ENCODE results near the gene BICDL1.
"Not testable (repeated sequence)": the region's sequence is repeated elsewhere in the genome, so short reads cannot be mapped to it uniquely, and the experiment has no call there.

The BICDL1 gene

GRCh38 chr12:120000556-120000955, 11.5 kb downstream of the BICDL1 start:
- DNase-seq (ENCODE audit: low read depth in 1 of 2, low spot score in 1 of 2): no peak

DNA sequence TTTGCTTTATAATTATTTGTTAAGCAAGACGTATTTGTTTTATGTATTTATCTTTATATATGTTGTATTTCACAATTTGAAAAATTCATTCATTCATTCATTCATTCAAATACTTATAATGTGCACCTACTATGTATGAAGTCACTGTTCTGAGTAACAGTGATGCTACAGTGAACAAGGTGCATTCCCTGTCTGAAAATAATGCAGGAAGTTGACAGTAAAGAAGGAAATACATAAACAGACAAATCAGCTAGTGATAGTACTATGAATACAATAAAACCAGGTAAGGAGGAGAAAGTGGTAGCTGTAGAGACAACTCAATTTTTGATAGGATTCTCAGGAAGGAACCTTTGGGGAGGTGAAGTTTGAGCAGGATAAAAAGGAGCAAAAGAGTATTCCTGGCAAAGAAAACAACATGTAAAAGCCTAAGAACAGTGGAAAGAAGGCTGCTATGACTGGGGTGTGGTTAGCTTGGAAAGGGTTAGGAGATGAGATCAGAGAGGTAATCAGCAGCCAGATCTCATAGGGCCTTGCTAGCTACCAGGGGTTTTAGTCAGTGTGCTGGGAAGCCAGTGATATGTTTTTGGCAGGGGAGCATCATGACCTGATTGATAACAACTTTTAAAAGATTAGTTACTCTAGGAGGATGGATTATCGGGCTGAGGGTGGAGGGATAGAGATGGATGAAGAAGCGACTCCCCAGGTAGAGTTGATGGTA, 17.4 kb downstream of the BICDL1 start:
- DNase-seq (ENCODE audit: low read depth in 1 of 2, low spot score in 1 of 2): no peak

DNA sequence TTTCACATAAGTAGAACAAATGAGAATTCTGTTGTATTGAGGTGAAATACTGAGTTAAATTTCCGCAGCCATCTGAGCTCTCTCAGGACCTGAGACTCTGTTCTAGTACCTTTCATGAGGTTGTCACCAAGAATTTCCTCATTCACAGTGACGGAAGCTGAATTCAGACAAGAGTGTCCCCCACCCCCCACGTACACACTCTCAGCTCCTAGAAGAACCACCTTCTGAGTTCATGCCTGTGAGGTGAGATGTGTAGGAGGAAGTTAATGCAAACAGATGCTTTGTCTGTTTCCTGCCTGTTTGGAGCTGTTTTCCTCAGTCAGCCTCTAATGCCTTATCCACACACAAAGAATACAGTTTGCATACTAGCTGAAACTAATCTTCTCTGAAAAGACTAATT, 18.2 kb downstream of the BICDL1 start:
- DNase-seq (ENCODE audit: low read depth in 1 of 2, low spot score in 1 of 2): peak in 1 of 2 donors; percentile 54

DNA sequence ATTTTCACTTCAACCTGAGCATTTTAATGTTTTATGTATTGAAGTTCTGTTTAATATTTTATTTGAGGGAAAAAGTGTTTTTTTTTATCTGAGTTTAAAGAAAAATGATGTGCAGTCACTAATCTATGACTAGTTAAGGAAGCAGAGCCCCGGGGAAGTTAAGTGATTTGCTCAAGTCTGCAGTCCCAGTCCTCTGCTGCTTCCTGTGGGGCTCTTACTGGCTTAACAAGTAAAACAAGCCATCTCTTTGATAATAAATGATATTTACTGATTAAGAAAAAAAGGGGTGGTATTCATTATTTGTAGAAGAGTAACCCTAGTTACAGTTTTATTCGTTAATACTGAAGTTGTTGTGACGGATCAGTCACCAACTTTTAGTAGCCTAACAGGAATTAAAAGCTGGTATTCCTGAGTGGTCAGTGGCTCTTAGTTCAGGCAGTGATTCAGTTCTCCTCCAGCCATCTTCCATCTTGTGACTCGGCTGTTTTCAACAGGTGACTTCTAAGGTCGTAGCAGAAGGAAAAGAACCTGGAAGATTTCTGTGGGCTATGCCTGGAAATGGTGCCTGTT, 21.7 kb downstream of the BICDL1 start:
- no peak for DNase-seq (ENCODE audit: low read depth in 1 of 2, low spot score in 1 of 2)

DNA sequence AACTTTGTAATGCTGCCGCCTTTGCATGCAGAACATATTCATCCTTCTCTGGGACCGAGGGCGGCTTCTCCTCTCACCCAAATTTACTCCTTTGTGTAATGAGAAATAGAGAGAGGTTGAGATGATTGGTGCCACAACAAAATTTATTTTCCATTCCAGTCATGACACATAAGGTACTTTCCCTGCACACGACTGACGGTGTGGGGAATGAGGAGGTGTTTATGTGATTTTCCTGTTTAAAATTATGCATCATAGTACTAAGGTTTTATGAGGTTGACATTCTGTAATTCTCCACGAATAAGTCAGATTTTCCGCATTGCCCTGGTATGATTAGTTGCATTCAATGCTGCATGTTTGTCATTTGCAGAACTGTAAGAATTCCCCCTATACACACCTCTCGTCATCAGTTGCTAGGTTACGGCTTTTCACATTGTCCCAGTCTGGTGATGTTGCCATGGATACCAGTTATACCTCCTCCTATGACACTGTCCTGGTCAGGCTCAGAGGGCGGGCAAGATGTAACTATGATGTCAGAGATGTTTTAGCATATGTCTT, 23.1 kb downstream of the BICDL1 start:
- peak in 1 of 2 donors; percentile 69 for DNase-seq (ENCODE audit: low read depth in 1 of 2, low spot score in 1 of 2)

GRCh38 chr12:120013659-120014380, 24.8 kb downstream of the BICDL1 start:
- peak in 1 of 2 donors; percentile 39 for DNase-seq (ENCODE audit: low read depth in 1 of 2, low spot score in 1 of 2)

DNA sequence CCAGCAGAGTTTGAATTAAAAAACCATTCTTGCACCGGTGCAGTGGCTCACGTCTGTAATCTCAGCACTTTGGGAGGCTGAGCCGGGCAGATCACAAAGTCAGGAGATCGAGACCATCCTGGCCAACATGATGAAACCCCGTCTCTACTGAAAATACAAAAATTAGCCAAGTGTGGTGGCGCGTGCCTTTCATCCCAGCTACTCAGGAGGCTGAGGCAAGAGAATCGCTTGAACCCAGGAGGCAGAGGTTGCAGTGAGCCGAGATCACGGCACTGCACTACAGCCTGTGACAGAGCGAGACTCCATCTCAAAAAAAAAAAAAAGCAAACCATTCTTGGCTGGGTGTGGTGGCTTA, 25.3 kb downstream of the BICDL1 start:
- DNase-seq (ENCODE audit: low read depth in 1 of 2, low spot score in 1 of 2): not testable (repeated sequence)

DNA sequence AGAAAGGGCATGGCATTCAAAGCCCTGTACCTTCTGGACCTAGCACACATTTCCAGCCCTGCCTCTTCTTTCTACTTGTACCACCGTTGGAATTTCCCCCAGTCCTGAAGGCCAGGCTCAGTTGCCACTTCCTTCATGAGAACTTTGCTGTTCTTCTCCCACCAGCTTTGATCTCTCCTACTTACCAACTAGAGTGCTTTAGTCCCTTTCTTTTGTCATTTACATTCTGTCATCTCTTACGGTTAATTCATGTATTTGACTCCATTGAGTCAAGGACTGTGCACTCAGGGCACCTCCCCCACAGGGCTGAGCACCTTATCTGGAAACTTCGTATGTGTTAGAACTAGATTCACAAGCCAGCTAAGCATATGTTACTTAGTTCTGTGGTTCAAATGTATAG, 26.3 kb downstream of the BICDL1 start:
- peak in 1 of 2 donors; percentile 35 for DNase-seq (ENCODE audit: low read depth in 1 of 2, low spot score in 1 of 2)

GRCh38 chr12:120016199-120016598, 27.2 kb downstream of the BICDL1 start:
- DNase-seq (ENCODE audit: low read depth in 1 of 2, low spot score in 1 of 2): not testable (repeated sequence)

GRCh38 chr12:120019197-120019596, 30.2 kb downstream of the BICDL1 start:
- DNase-seq (ENCODE audit: low read depth in 1 of 2, low spot score in 1 of 2): no peak

GRCh38 chr12:120019938-120020337, 30.9 kb downstream of the BICDL1 start:
- DNase-seq (ENCODE audit: low read depth in 1 of 2, low spot score in 1 of 2): no peak

- DNase-seq (ENCODE audit: low read depth in 1 of 2, low spot score in 1 of 2): no peak
Measured at GRCh38 chr12:120024193-120024592, 35.2 kb downstream of the BICDL1 start.

DNA sequence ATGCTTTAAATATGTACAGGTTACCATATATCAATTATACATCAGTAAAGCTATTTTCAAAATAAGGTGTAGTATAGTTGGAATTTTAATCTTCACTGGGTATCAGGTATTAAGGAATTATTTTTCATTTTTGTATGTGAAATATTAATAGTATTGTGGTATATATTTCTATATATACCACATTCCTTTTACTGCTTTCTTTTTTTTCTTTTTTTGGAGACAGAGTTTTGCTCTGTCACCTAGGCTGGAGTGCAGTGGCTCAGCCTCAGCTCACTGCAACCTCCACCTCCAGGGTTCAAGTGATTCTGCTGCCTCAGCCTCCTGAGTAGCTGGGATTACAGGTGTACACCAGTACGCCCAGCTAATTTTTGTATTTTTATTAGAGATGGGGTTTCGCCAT, 36.6 kb downstream of the BICDL1 start:
- DNase-seq (ENCODE audit: low read depth in 1 of 2, low spot score in 1 of 2): no peak

DNA sequence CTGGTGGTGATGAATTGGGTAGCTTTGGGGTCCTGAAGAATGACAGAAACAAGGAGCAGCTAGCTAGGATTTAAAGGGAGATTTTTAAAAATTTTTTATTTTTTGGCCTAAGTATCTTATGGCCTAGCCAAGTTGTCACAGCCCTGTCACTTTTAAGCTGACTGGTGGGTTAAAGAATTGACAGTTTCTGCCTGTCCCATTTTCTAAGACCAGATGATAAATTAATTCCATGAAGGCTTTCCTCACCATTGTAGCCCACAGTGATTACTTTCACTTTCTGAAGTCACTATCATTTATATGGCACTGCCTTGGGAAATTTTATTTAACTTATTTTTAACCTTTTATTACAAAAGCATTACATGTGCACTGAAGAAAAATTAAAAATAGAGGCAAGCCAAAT, 43.2 kb downstream of the BICDL1 start:
- no peak for DNase-seq (ENCODE audit: low read depth in 1 of 2, low spot score in 1 of 2)

DNA sequence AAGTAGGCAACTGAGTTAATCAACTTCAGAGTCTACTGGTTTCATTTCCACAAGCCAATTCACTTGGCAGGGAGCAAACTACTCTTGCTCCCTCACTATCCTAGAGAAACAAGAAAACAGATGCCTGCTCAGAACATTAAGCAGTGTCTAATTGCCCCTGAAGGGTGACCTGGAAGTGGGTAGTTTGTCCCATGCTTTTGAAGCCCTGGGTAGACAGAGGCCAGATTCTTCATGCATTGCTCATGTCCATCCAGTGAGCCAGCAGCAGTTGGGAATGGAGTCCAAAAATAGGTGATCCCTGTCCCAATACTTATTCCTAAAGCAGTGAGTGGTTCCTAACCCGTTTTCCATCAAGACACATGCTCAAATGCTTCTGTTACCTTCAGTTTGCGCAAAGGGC, 48.8 kb downstream of the BICDL1 start:
- no peak for DNase-seq (ENCODE audit: low read depth in 1 of 2, low spot score in 1 of 2)

DNA sequence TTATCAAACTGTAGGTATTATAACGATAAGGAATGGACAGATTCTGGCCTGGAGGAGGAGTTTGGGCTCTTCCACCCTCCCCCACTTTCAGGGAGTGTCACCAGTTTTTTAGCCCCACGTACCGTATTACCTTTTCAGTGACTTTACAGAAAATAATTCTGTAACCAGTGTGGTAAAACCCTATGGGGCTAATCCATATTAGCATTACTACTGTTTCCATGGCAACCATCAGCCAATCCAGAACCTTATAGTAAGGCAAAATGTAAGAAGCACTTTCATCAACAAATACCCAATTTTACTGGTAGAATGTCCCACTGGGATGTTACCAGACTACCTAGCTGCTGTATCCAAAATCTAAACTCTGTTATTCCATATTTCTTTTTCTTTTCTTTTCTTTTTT, 50.7 kb downstream of the BICDL1 start:
- DNase-seq (ENCODE audit: low read depth in 1 of 2, low spot score in 1 of 2): no peak

GRCh38 chr12:120041386-120042231, 52.6 kb downstream of the BICDL1 start:
- DNase-seq (ENCODE audit: low read depth in 1 of 2, low spot score in 1 of 2): peak in 1 of 2 donors; percentile 9

GRCh38 chr12:120045367-120045766, 56.3 kb downstream of the BICDL1 start:
- DNase-seq (ENCODE audit: low read depth in 1 of 2, low spot score in 1 of 2): not testable (repeated sequence)

DNA sequence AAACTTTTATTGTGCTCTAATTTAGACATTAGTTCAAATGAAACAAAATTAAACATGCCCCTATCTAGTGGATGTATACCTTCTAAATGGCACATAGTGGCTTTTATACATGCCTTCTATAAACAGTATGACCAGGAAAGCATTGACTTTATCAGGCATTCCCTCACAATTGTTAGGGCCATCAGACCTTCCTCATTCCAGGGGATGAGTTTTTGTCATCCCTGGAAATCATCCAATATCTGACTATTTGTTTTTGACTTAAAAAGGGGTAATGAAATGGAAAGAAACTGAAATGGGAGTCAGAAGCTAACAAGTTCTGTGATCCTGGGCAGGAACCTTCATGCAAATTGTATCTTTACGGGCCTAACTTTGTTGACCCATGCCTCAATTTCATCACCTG, 58.0 kb downstream of the BICDL1 start:
- DNase-seq (ENCODE audit: low read depth in 1 of 2, low spot score in 1 of 2): no peak

DNA sequence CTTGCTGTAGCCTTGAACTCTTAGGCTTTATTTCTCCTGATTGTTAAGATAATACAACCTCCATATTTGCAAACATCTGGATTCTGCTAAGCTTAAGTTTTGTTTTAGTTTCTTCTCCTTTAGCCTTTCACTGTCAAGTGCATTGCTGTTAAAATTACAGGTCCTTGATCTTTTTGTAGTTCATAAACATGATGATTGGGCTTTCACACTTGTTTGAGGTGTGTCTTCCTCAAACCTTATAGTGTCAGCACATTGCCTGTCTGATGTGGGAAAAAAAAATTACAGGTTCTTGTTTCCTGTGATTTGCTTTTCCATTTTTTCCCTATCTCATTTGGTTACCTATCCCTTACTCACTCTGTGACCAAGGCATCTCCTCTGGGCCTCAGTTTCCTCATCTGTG, 59.2 kb downstream of the BICDL1 start:
- DNase-seq (ENCODE audit: low read depth in 1 of 2, low spot score in 1 of 2): no peak

- no peak for DNase-seq (ENCODE audit: low read depth in 1 of 2, low spot score in 1 of 2)
Measured at GRCh38 chr12:120049426-120049825, 60.4 kb downstream of the BICDL1 start.
